ENCODE measurements around the gene PHACTR4. TPM values are rescaled to one million over a fixed set of nuclear protein-coding genes. Genes with fewer than 3 reads are reported as not detected.

PHACTR4 gene
- total RNA-seq, 1 experiment from 2014 or later, result 52.9 TPM

DNA sequence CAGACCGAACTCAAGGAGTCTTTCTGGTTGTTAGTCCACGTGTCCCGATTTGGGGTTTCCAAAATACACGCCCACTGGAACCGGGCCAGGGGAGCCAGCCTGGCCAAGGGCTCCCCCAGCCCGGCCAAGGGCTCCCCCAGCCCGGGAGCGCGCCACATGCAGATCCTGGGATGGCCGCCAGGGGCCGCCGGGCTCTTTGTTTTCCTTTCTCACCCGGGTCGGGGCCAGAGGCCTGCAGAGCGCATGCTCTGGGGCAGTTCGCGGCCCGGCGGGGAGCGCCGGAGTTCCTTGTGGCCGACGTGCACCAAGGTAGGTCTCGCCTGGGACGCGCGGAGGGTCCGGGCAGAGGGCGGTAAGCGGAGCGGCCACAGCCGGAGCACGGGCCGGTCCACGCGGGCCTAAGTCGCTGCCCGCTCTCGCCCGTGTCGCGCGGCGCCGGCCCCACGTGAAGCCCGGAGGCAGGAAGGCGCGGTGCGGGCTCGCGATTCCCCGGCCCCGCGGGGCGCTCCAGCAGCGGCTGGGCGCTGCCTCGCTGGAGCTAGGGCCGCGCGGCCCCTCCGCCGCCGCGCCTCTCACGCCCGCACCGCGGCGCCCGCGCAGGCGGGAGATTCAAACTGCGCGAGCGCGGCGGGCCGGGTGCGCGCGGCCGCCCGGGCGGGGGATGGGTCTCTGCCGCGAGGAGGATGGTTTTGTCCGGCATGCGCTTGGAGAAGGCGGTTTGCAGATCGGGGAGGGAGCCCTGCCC, 148.6 kb downstream of the PHACTR4 start (continued):
- TF ChIP-seq ATF2 (CRISPR knock-in tag; IDR thresholded peaks at IDR 0.05; ENCODE audit: borderline replicate concordance, low read depth) (no peak), FOXJ3 (CRISPR knock-in tag; IDR thresholded peaks at IDR 0.05; ENCODE audit: borderline replicate concordance) (no peak), SP1 (CRISPR knock-in tag; conservative IDR thresholded peaks at IDR 0.05) (0 out of 2 replicates have a peak, but pooled peaks have one; percentile 31), ZNF263 (CRISPR knock-in tag; IDR thresholded peaks at IDR 0.05; ENCODE audit: low read depth) (no peak), ZNF671 (CRISPR knock-in tag; IDR thresholded peaks at IDR 0.05) (no peak), TEAD1 (CRISPR knock-in tag; IDR thresholded peaks at IDR 0.05) (no peak), JAZF1 (CRISPR knock-in tag; IDR thresholded peaks at IDR 0.05) (no peak), ARID4B (CRISPR knock-in tag; IDR thresholded peaks at IDR 0.05; ENCODE audit: borderline replicate concordance) (0 out of 2 replicates have a peak, but pooled peaks have one; percentile 64), GRHL2 (CRISPR knock-in tag; IDR thresholded peaks at IDR 0.05; ENCODE audit: insufficient replicate concordance, severe bottlenecking) (no peak), IRF2 (CRISPR knock-in tag; IDR thresholded peaks at IDR 0.05; ENCODE audit: borderline replicate concordance, low read depth) (no peak), E2F4 (CRISPR knock-in tag; IDR thresholded peaks at IDR 0.05; ENCODE audit: borderline replicate concordance, low read depth) (peak; percentile 74; the same call in 1 of the 2 replicates), ZNF219 (CRISPR knock-in tag; IDR thresholded peaks at IDR 0.05; ENCODE audit: borderline replicate concordance) (peak; percentile 72; the same call in 1 of the 2 replicates), KAT7 (CRISPR knock-in tag; IDR thresholded peaks at IDR 0.05; ENCODE audit: borderline replicate concordance) (no peak), NFE2L1 (CRISPR knock-in tag; IDR thresholded peaks at IDR 0.05) (no peak), NR1H2 (CRISPR knock-in tag; IDR thresholded peaks at IDR 0.05) (no peak), PRRX2 (CRISPR knock-in tag; IDR thresholded peaks at IDR 0.05) (peak; percentile 55), SMAD4 (CRISPR knock-in tag; IDR thresholded peaks at IDR 0.05) (no peak)
- TF ChIP-seq, protein P1, sequence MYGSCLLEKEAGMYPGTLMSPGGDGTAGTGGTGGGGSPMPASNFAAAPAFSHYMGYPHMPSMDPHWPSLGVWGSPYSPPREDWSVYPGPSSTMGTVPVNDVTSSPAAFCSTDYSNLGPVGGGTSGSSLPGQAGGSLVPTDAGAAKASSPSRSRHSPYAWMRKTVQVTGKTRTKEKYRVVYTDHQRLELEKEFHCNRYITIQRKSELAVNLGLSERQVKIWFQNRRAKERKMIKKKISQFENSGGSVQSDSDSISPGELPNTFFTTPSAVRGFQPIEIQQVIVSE (CRISPR knock-in tag; IDR thresholded peaks at IDR 0.05; ENCODE audit: borderline replicate concordance), result no peak
- TF ChIP-seq, protein P2, sequence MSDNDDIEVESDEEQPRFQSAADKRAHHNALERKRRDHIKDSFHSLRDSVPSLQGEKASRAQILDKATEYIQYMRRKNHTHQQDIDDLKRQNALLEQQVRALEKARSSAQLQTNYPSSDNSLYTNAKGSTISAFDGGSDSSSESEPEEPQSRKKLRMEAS (CRISPR knock-in tag; IDR thresholded peaks at IDR 0.05), result peak; percentile 70; the same call in 1 of the 2 replicates
- TF ChIP-seq, protein P3, sequence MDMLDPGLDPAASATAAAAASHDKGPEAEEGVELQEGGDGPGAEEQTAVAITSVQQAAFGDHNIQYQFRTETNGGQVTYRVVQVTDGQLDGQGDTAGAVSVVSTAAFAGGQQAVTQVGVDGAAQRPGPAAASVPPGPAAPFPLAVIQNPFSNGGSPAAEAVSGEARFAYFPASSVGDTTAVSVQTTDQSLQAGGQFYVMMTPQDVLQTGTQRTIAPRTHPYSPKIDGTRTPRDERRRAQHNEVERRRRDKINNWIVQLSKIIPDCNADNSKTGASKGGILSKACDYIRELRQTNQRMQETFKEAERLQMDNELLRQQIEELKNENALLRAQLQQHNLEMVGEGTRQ (CRISPR knock-in tag; IDR thresholded peaks at IDR 0.05), result no peak
- TF ChIP-seq, protein P4, sequence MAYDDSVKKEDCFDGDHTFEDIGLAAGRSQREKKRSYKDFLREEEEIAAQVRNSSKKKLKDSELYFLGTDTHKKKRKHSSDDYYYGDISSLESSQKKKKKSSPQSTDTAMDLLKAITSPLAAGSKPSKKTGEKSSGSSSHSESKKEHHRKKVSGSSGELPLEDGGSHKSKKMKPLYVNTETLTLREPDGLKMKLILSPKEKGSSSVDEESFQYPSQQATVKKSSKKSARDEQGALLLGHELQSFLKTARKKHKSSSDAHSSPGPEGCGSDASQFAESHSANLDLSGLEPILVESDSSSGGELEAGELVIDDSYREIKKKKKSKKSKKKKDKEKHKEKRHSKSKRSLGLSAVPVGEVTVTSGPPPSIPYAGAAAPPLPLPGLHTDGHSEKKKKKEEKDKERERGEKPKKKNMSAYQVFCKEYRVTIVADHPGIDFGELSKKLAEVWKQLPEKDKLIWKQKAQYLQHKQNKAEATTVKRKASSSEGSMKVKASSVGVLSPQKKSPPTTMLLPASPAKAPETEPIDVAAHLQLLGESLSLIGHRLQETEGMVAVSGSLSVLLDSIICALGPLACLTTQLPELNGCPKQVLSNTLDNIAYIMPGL (CRISPR knock-in tag; IDR thresholded peaks at IDR 0.05), result peak; percentile 42; the same call in 1 of the 2 replicates
- TF ChIP-seq, protein P5, sequence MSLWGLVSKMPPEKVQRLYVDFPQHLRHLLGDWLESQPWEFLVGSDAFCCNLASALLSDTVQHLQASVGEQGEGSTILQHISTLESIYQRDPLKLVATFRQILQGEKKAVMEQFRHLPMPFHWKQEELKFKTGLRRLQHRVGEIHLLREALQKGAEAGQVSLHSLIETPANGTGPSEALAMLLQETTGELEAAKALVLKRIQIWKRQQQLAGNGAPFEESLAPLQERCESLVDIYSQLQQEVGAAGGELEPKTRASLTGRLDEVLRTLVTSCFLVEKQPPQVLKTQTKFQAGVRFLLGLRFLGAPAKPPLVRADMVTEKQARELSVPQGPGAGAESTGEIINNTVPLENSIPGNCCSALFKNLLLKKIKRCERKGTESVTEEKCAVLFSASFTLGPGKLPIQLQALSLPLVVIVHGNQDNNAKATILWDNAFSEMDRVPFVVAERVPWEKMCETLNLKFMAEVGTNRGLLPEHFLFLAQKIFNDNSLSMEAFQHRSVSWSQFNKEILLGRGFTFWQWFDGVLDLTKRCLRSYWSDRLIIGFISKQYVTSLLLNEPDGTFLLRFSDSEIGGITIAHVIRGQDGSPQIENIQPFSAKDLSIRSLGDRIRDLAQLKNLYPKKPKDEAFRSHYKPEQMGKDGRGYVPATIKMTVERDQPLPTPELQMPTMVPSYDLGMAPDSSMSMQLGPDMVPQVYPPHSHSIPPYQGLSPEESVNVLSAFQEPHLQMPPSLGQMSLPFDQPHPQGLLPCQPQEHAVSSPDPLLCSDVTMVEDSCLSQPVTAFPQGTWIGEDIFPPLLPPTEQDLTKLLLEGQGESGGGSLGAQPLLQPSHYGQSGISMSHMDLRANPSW (CRISPR knock-in tag; conservative IDR thresholded peaks at IDR 0.05; ENCODE audit: low read depth), result no peak
